ENCODE measurements around the gene DLG2. TPM values are rescaled to one million over a fixed set of nuclear protein-coding genes. Genes with fewer than 3 reads are reported as not detected.
"Not testable (repeated sequence)": the region's sequence is repeated elsewhere in the genome, so short reads cannot be mapped to it uniquely, and the experiment has no call there.

The DLG2 gene
- total RNA-seq, 1 donor from 2014 or later, result 6.1 TPM

GRCh38 chr11:85295694-85296271, 331.4 kb downstream of the DLG2 start:
- no peak for DNase-seq
- ATAC-seq (ENCODE audit: poor library complexity), result no peak
- intact Hi-C loops (cut with DNase I), result no loop called here

DNA sequence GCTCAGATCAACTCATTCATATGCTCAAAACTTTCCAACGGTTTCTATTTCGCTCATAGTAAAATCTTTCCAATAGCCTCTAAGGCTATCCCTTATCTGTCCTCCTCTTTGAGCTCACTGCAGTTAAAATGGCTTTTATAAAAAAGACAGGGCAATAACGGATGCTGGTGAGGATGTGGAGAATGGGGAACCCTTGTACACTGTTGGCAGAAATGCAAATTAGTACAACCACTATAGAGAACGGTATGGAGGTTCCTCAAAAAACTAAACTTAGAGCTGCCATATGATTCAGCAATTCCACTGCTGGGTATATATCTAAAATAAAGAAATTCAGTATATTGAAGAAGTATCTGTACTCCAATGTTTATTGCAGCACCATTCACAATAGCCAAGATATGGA, 345.6 kb downstream of the DLG2 start:
- ATAC-seq (ENCODE audit: poor library complexity), result no peak
- DNase-seq, result no peak
- intact Hi-C loops (cut with DNase I), result no loop called here

GRCh38 chr11:85279267-85279666, 347.9 kb downstream of the DLG2 start:
- DNase-seq, result no peak
- intact Hi-C loops (cut with DNase I), result no loop called here
- ATAC-seq (ENCODE audit: poor library complexity), result no peak

- DNase-seq (no peak), ATAC-seq (ENCODE audit: poor library complexity) (no peak)
- intact Hi-C loops (cut with DNase I), result no loop called here
Observed at GRCh38 chr11:85277693-85278092, 349.5 kb downstream of the DLG2 start.

- intact Hi-C loops (cut with DNase I), result no loop called here
- DNase-seq, result no peak
- ATAC-seq (ENCODE audit: poor library complexity), result no peak
Observed at GRCh38 chr11:85276332-85276731, 350.8 kb downstream of the DLG2 start.

- ATAC-seq (ENCODE audit: poor library complexity); intact Hi-C loops (cut with DNase I); DNase-seq: not testable (repeated sequence)
Observed at GRCh38 chr11:85270315-85270714, 356.8 kb downstream of the DLG2 start.

- intact Hi-C loops (cut with DNase I), result no loop called here
- ATAC-seq (ENCODE audit: poor library complexity) (no peak), DNase-seq (no peak)
Observed at GRCh38 chr11:85269109-85269508, 358.0 kb downstream of the DLG2 start.

- ATAC-seq (ENCODE audit: poor library complexity) (no peak), DNase-seq (no peak)
- intact Hi-C loops (cut with DNase I), result no loop called here
Observed at GRCh38 chr11:85266646-85267045, 360.5 kb downstream of the DLG2 start.

DNA sequence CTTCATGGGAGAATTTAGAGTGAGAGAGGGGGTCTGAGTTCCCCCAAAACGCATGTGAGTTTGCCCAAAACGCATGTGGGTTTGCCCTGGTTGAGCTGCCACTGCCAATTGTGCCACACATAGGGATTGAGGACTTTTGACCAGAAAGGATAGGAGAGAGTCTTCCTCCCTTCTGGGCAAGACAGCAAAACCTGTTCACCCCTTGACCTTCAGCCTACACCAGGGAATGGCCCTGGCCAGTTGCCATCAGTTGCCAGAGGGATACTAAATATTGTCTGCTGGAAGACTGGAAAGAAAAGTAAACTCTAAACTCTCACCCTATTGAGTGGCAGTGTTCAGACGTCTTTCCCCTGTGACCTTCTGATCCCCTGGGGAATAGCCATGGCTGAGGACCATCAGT, 363.8 kb downstream of the DLG2 start:
- ATAC-seq (ENCODE audit: poor library complexity), result peak; percentile 10
- intact Hi-C loops (cut with DNase I), result no loop called here
- DNase-seq, result no peak

DNA sequence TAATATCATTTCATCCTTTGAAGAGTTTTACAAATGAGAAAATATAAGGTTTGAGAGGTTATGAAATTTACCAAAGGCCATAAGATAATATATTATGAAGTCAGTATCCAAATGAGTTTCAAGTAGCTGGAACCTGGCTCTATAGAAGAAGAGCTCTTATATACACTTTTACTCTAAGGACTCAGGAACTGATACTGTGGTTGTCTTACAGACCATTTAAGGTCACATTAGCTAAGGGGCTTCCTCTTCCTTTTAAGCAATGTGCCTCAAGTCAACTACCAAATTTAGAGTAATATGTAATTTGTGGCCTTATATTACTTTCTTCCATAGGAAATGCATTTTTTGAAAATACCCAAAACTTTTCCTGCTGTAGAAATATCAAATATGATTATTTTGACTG, 369.3 kb downstream of the DLG2 start:
- no peak for DNase-seq
- intact Hi-C loops (cut with DNase I), result no loop called here
- ATAC-seq (ENCODE audit: poor library complexity), result no peak

- no peak for DNase-seq
- no peak for ATAC-seq (ENCODE audit: poor library complexity)
- intact Hi-C loops (cut with DNase I), result no loop called here
Observed at GRCh38 chr11:85256433-85256832, 370.7 kb downstream of the DLG2 start.

DNA sequence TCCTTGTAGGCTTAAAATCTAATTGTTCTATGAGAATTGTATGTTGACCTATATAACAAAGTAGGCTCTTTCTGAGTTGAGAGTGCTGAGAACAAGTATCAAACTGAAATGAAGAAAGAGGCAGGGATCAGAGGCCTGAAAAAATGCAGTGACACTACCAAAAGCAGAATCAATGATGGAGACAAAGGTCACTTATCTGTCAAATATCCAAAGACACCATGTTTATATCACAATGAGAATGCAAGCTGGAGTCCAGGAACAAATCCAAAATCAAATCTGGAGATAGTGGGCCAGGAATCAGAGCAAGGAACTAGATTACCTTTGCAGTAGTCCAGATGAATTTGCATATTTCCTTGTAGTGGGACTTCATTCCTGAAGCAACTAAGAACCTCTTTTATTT, 377.7 kb downstream of the DLG2 start:
- intact Hi-C loops (cut with DNase I), result no loop called here
- ATAC-seq (ENCODE audit: poor library complexity) (no peak), DNase-seq (no peak)

- intact Hi-C loops (cut with DNase I), result no loop called here
- no peak for ATAC-seq (ENCODE audit: poor library complexity)
- DNase-seq, result no peak
Observed at GRCh38 chr11:85247797-85248196, 379.3 kb downstream of the DLG2 start.

DNA sequence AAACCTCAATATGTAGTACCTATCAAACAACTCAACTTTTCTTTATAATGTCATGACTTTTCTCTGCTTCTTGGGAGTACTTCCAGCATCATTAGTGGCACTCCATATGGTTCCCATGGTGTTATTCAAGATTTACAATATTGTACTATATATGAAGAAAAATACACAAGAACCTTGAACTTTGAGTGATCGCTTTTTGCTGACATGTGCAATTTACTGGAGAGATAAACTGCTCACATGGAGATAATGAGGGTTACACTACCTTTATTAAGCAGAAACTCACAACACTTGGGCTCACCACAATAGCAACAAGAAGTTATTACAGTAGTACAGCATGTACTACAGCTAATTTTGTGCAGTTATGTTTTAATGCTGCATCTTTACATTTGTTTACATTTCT, 388.2 kb downstream of the DLG2 start:
- DNase-seq (no peak), ATAC-seq (ENCODE audit: poor library complexity) (no peak)
- intact Hi-C loops (cut with DNase I), result no loop called here

DNA sequence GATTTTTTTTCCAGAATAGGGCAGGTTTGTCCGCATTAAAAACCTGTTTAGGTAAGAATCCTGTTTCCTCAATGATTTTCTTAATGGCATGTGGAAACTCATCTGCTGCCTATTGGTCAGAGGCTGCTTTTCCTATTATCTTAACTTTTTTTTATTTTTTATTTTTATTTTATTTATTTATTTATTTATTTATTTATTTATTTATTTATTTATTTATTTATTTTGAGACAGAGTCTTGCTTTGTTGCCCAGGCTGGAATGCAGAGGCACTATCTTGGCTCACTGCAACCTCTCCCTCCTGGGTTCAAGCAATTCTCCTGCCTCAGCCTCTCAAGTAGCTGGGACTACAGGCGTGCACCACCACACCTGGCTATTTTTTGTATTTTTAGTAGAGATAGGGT, 389.1 kb downstream of the DLG2 start:
- intact Hi-C loops (cut with DNase I); DNase-seq; ATAC-seq (ENCODE audit: poor library complexity): not testable (repeated sequence)

DNA sequence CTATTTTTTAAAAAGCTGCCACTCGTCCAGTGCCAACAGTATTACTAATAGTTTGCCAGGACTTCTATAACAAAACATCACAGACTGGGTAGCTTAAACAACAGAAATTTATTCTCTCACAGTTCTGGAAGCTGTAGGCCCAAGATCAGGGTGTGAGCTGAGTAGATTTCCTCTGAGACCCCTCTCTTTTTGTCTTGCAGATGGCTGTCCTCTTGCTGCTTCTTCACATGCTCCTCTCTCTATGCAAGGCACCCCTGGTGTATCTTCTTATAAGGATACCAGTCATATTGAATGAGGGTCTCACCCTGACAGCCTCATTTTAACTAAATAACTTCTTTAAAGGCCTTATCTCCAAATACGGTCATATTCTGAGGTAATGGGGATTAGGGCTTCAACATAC, 390.9 kb downstream of the DLG2 start:
- no peak for ATAC-seq (ENCODE audit: poor library complexity)
- DNase-seq, result no peak
- intact Hi-C loops (cut with DNase I), result no loop called here

GRCh38 chr11:85232559-85232958, 394.6 kb downstream of the DLG2 start:
- ATAC-seq (ENCODE audit: poor library complexity), result no peak
- intact Hi-C loops (cut with DNase I), result no loop called here
- no peak for DNase-seq

DNA sequence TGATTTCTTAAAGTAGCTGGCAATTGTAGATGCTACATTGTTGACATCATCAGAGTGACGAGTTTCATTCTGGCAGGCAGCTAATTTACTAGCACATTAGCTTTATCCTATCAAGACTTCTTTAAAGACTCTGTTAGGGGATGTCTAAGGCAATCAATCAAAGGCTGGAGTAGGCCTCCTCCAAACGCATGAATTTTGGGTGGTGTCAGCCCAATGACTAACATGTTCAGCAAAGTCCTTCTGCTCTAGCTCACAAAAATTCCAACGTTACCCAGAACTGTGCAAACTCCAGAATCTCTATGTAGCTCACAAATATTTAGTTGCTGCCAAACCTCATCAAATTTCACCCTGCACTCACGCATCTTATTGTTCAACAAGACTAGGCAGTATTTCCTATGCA, 395.6 kb downstream of the DLG2 start:
- ATAC-seq (ENCODE audit: poor library complexity), result no peak
- no peak for DNase-seq
- intact Hi-C loops (cut with DNase I), result no loop called here

DNA sequence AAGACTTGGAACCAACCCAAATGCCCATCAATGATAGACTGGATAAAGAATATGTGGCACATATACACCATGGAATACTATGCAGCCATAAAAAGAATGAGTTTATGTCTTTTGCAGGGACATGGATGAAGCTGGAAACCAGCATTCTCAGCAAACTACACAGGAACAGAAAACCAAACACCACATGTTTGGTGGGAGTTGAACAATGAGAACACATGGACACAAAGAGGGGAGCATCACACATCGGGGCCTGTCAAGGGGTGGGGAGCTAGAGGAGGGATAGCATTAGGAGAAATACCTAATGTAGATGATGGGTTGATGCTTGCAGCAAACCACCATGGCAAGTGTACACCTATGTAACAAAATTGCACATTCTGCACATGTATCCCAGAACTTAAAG, 397.4 kb downstream of the DLG2 start:
- DNase-seq; ATAC-seq (ENCODE audit: poor library complexity); intact Hi-C loops (cut with DNase I): not testable (repeated sequence)

DNA sequence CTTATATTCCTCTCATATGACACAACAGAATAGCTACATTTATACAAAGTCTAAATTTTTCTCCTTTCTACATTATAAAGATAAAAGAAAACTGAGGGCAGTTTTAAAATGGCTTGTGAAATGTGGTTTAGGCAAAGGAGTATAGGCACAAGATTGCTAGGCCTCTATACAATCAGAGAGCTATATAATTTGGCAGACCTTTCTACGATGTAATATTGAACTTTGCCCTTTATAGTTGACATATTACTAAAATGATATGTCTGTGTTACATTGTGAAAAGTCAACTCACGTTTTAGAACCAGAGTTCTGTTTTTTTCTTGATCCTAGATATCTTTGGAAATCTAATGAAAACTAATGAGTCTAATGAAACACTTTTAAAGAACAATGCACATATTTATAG, 430.2 kb downstream of the DLG2 start:
- no peak for DNase-seq
- ATAC-seq (ENCODE audit: poor library complexity), result no peak

GRCh38 chr11:85195934-85196333, 431.2 kb downstream of the DLG2 start:
- DNase-seq (no peak), ATAC-seq (ENCODE audit: poor library complexity) (no peak)
- intact Hi-C loops (cut with DNase I), result no loop called here

More for the DNA sequence above, 430.2 kb downstream of the DLG2 start:
- intact Hi-C loops (cut with DNase I), result no loop called here

Data from Right ventricle myocardium superior (tissue), 1 donor.